ENCODE measurements around the gene ARHGEF33.

Gene ARHGEF33

DNA sequence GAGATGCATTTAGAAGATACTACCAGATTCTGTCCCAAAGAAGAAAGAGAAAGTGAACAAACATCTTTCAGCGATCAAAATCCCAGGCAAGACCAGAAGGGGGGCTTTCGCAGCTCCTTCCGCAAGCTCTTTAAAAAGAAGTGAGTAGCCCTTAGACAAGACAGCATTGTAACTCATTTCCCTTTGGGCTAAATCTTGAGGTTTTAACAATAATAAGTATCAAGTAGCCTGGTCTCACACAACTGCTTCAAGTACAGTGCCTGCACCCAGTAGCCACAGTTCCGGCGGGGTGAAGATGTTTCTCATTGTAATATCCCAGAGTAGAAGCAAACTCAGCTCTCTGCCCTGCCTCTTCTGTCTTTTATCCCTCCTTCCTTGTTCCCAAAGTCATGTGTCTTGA, 76.3 kb downstream of the ARHGEF33 start:
- DNase-seq: no peak

DNA sequence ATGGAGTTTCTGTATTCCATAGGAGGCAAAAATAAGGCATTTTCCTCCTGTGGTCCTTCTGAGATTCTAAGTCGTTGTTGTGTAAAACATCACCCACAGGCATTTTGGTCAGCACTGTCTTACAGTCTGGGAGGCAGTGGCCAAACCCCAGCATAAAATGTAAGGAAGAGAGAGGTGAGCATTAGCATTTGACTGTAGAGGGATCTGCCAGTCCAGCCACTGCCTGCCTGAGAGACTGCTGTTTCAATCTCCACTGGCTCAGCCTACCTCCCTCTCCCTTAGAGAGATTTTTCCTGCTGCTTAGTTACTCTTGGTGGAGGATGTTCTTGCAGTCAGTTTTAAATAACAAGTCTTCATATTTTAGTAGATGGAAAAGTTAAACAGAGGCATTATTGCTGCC, 77.0 kb downstream of the ARHGEF33 start:
- no peak for DNase-seq

DNA sequence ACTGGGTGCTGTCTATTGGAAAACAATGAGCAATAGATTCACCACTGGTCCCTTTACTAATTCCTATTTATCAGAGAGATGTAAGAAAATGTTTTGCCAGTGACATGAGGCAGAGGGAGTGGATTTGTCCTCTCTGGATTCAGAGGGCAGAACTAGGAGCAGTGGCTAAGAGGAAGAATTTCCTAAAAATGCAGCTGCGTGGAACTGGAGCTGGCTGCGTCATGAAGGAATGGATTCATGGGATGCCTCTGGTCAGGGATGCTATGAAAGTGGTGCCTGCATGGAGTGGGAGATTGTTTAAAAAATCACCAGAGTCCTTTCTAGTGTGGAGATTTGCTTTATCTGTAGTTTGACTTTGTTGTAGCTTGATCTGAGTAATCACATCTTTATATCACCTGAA, 78.3 kb downstream of the ARHGEF33 start:
- no peak for DNase-seq

DNA sequence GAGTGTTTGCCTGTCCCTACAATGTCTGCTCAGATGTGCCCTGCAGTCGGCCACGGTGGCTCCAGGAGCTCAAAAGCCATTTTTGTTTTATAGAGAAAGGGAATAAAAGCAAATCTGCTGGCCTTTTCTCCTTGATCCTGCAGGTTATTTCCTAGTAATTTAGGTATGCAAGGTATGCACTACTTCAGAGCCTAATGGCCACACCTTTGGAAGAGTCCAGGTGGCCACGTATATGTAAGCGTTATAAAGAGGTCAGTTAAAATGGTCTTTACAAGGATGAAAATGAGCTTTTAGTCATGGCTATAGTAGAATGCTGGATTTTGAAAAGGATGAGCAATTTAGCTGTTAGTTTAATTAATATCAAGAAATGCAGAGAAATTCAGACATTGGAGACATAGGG, 81.7 kb downstream of the ARHGEF33 start:
- no peak for DNase-seq

DNA sequence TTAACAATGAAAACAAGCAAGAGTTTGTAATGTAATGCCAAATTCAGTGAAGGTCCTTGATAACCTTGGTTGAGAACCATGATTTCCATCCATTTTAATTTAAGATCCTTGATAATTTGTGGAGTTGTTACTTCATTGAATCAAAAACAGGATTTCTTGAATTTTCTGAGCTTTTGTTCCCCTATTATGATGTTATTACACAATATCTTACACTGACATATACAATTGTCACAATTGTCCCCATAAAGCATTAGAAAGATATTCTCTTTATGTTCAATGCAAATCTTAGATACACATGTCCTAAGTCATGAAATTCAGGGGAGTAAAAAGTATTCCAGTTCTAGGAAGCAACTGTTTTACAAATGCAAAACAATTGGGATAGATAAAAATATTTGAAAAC, 83.6 kb downstream of the ARHGEF33 start:
- DNase-seq: no peak

DNA sequence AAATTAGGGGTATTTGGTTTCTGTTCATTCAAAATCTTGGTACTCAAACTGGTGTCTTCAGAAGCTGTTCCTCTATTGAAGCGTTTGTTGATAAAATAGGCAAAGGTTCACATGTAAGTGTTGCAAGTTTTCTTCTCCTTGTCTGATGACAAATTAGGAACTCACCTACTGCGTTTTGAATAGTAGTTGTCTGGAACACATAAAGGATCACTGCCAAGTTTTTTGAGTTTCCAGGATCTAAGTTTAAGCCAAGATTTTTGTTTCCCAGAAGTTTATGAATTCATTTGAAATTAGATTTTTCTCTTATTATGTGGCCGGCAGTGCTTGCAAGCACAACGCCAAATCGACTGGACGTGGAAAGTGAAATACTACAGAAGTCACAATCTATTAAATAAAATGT, 85.4 kb downstream of the ARHGEF33 start:
- no peak for DNase-seq

DNA sequence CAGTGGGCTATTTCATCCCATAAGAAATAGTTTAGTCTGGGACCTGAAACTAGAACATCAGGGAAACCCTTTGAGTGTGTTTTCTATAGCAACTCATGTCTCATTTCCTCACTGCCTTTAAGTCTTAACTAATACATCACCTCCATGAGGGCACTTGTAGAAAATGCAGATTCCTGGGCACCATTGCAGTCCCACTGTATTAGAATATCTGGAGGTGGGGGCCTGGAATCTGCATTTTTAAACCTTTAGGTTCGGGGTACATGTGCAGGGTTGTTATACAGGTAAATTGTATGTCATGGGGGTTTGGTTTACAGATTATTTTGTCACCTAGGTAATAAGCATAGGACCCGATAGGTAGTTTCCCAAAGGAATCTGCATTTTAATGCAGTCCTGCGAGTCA, 87.4 kb downstream of the ARHGEF33 start:
- DNase-seq: no peak

DNA sequence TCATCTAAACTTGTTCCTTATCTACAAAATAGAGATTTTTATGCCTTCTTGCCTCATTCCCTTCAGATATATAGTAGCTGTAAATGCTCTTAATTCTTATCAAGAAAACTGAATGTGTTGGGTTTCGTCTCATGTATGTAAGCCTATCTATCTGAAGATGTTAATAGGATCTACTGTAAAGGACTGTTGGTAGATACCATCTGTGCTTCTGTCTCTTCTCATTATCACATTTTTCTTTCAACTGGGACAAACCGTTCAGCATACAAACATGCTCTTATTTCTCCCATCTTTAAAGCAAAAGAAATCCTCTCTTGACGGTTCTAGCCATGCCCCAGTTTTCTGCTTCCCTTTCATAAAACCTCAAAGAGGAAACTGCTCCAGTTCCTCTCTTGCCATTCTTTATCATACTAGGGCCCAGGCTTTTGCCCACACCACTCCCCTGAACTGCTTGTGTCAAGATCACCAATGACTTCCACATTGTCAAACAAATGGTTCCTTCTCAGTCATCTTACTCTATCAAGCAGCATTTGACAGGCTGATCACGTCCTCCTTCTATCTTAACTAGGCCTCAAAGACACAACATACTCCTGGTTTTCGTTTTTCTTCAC, 88.7 kb downstream of the ARHGEF33 start:
- DNase-seq: no peak

DNA sequence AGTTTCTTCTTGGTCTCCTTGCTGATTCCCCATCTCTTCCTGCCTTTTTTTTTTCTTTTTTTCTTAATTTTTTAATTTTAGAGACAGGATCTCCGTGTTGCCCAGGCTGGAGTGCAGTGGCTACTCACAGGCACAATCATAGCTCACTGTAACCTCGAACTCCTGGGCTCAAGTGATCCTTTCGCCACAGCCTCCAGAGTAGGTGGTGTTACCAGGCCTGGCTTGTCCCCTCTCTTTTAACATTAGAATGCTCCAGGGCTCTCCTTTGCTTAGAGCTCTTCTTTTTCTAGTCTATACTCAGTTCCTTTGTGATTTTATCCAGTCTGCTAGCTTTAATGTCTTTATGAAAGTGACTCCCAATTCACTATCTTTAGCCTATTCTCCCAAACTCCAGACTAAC, 89.2 kb downstream of the ARHGEF33 start:
- no peak for DNase-seq

DNA sequence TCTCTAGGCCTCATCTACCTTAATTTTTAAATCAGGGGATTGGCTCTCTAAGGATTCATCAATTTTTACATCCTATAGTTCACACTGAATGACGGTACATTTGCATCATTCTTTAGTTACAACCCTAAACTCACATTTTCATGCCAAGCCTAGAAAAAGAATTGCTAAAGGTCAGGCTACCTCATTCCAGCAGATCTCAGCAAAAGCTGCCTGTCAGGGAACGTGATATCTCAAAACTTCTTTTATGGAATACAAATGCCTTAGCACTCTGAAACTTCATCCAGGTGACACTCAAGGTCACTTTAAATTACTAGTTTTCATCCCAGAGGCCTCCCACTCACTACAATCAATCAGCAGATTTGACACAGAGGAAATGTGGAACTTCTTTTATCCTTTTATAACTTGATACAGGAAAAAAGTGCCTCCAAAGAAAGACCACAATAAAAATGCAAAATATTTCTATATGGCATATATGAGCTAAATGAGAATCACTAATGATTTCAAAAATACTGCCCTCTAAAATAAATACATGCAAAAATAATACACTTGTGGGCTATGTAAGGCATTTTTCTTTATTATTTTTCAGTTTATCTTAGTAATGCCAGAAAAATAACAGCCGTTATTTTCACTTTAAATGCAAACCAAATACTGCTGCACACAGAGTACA, 91.5 kb downstream of the ARHGEF33 start:
- no peak for DNase-seq

DNA sequence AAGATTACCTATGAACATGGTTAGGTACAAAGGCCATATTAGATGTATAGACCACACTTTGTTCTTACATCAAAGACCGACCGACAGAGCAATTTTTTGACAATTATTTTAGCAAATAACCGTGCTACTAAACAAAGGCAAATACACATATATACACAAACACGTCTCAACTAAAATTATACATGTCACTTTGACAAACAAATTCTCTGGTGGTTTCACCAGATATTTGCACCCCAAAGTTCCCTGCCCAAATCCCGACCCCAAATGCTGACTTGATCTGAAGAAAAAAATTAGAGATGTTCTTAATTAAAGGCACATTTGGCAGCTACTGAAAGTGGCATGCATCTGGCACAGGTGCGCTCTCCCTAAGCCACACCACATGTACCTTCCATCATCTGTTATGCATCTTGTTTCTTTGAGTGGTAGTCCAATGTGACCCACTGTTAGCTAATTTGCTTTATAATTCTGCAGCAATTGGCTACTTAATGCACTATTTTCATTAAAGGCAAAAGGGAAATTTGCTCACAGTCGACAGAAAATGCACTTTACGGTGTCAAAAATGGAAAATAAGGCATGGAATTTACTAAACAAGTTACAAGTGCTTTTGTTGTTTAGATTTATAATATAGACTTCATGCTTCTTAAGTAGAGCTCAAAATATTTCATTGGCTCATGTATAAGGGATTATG, 92.1 kb downstream of the ARHGEF33 start:
- DNase-seq: no peak

DNA sequence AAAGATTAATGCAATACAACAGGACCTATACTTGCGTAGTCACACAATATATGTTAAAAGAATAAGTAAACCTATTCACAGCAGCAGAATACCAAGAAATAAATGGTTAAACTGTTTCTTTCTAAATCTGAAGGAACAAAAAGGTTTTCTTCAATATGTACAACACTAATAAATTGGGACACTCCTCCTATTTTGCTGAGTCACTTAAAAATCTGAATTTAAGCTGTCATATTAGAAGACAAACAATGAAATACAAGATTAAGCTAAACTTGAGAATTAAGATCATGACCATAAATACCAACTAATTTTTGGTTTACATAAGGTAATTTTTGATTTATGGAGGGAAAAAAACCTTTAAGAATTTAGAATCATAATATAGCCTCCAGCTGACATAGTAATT, 92.8 kb downstream of the ARHGEF33 start:
- DNase-seq: no peak

DNA sequence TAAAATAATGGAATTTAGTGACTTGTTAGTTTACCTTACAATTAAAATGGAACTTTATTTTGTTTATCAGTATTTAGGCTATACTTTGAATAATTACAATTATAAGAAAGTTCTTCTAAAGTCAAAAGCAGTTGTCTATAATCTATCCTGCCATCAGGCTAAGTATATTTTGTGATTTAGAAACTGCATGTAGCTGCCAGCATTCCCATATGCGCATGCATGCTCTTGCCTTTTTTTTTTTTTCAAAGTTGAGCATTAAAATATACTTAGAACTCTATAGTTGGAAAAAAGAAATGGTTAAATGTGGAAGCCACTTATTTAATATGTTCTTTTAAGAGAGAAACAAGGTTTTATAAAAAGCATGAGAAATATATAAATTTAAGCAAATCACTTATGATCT, 99.0 kb downstream of the ARHGEF33 start:
- DNase-seq: no peak

DNA sequence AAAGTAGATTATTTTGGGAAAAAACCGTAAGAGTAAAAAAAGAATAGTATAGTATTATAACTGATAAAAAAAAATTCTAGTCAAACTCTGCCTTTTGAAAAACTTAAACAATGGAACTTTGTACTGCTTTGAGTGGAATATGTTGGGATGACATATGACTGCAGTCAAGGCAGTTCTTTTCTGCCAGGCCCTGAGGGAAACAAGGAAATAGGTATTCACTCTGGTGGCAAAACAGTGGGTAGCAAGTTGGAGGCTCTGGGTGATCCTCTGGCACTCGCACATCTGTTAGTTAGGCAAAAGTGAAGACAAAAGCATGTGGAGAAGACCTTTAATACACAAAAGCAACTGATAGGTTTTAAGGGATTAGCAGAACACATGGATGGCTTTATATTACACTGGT, 102.2 kb downstream of the ARHGEF33 start:
- DNase-seq: no peak

DNA sequence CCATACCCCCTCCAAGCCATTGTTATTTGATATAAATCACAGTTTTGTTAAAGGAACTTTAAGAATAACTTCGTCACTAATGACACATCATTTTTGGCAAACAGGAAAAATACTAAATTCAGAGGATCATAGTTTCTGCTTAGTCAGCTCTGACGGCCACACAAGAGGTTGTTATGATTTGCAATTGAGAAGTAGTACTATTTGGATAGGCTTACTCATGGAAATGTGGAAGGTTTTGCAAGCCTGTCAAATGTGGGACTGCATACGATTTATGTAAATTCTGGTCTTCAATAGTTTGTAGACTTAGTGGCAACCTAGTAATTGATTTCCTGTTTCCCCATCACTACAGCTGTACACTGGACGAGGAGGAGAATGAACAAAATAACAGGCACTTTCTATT, 108.1 kb downstream of the ARHGEF33 start:
- no peak for DNase-seq

DNA sequence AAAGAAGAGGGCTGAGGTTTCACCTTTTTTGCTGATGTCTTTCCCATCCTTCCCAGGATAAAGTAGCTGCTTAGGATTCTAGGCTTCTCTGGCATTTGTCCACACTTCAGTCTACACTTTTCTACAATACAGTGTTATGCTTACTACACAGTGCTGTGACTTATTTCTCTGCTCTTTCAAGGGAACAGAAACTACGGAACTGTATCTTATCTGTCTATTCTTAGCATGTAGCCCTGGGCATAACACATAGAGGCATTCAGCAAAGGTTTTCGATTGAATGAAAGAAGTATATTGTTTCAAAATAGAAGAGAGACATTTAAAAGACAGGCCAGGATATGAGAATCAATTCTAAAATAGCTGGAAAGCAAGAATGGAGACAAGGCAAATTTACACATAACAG, 110.9 kb downstream of the ARHGEF33 start:
- DNase-seq: no peak

DNA sequence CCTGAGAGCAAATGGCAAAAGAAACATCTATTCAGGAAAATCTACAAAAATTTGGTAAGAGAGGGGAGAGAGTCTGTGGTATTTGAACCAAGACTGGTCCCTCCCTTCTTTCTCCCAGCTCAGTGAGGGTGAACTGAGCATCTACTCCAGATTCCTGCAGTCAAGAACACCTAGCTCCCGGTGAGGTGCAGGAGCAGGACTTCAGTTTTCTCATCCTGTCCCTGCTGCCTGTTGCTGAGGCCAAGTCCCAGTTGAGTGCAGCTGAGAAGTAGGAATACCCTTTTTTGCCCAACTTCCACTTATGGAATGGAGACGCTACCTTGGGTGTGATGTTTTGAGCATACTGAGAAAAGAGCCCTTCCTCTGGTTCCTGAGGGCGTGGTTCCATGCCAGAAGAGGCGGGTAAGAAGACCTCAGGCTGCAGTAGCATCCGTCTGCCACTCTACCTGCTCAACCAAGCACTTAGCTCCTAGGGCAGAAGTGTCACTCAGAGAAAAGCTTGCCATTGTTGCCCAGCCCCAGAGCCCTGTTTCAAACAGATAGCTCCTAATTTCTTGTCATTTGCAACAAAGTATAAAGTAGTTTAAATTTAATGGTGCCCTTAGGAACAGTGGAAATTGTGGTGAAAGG, 118.3 kb downstream of the ARHGEF33 start:
- no peak for DNase-seq

DNA sequence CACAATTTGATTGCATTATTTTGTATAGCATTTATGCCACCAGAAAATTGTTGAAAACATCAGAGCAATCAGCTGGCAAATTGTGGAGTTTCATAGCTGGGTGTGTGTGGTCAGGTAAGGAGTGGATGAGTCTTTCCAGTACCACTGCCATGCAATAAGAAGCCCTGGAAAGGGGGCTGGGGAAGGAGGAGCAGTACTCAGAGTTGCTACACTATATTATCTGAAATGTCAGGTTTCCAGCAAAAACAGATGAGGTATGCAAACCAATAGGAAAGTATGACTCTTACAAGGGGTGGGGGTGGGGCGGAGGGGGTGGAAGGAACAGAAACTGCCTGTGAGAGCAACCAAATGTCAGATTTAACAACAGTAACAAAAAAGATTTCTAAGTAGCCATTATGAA, 119.0 kb downstream of the ARHGEF33 start:
- peak; percentile 23 for DNase-seq

DNA sequence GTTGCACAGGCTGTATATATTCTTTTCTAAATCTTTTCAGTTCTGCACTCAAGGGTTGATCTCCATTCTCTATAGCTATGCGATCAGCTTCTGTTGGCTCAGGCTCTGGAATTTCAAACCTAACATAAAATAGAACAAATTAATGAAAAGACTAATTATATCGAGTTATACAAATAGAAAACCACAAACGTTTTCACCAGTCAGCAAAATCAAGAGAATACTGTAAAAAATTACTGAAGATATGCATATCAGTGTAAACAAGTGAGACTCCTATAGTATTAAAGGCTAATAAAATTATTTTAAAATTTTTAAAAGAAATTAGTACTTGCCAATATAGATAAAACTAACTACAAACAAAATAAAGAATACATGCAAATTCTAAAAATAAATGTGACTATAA, 124.2 kb downstream of the ARHGEF33 start:
- no peak for DNase-seq

DNA sequence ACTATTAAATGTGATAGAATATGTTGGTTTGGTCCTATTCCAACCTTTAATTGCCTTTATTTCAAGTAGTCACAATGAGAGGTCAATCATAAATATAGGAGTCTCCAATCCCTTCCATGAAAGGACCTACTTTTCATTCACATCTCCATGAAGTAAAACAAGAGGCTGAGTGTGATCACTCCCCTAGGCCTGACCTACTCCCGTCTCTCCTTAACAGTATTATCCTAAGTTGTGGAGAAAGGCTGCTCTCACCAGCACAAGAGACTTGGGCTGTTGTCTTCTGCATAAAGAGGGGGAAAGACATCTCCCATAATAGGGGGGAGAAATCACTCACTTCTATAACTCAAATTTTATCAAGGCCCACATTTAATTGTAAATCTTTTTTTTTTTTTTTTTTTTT, 125.7 kb downstream of the ARHGEF33 start:
- DNase-seq: no peak

DNA sequence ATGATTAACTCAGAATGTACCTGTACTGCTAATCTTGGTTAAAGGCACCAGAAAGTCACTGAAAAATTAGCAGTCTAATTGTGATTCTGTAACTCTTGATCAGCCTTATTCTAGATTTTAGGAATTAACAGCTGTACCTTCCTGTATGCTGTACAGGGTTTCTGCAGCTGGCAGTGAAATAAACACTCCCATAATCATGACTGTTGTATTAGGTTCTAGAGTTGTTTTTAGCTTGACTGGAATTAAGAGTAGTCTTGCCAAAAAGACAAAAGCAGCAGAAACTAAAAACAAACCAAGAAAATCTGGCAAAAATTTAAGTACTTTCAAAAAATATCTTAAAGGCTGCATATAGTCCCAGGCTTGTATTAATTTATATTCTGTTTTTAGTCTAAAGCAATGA, 127.7 kb downstream of the ARHGEF33 start:
- no peak for DNase-seq

DNA sequence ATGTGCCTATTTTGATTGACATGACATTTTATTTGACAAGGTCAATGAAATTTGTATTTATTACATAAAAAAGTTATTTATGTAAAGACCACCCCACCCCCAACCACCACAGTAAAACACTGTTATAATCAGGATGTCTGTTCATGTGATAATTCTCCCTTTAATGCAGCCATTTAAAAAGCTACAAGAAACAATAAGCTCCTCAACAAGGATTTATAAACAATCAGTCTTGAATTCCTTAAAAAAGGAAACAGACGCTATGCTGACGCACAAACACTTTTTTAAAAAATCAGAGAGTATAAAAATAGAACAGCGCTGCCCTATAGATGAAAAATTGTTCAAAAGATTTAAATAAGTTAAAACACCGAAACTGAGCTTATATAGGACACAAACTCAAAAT, 129.0 kb downstream of the ARHGEF33 start:
- no peak for DNase-seq

DNA sequence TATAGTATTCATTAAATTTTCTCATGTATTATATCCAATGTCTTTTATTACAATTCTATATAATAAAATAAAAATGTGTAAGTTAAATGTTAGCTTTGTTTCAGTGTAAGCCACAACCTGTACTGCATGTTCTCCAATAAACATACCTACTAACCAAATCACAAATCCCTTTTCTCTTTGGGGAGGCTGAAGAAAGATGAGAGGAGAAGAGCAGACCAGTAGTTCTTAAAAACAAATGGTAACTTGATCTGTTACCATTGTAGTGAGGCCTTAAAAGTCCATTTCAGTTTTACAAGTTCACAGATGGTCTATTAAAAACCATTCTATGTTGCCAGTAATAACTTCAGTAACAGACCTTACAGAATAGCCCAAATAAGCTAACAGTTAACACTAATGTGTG, 130.7 kb downstream of the ARHGEF33 start:
- DNase-seq: no peak

DNA sequence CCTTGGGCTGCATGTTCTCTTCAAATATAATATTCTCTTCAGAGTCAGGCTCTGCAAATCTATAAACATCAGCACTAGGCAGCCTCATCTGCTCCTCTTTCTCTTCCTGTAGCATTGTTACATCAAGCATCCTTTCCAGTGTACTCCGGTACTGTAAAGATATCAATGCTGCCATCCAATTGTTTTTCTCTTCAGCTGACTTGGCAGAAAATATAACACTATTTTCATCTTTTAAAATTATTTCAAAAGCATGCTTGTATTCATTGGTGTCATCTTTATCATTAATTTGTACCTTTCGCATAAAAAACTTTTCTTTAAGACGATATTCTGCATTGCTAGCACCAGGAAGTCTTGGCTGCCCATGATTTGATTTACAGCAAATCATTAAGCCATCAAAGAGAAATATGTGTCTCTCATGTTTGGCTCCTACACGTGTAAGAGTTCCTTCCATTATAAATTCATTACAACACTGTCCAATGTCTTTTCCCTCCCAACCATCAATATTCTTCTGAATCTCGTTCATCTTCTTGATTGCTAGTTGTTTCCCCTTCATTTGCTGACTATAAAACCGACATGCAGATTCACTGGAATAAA, 133.1 kb downstream of the ARHGEF33 start:
- DNase-seq: no peak
